Activated CD4-positive, alpha-beta T cell treated with anti-CD3 and anti-CD28 coated beads, Interleukin-2, Interleukin-4, amounts not matched to agents 100 ng/mL and 50 ng/mL, durations not matched to agents 16 hours and 8 hours (primary cell): Measurements from ENCODE around the gene TSPEAR.

ENCODE experiments used
- DNase-seq: peaks from one replicate; pipeline ENCODE4 v3.0.0-alpha.2; 2020; ENCODE audit warnings: low spot score

The TSPEAR gene

DNA sequence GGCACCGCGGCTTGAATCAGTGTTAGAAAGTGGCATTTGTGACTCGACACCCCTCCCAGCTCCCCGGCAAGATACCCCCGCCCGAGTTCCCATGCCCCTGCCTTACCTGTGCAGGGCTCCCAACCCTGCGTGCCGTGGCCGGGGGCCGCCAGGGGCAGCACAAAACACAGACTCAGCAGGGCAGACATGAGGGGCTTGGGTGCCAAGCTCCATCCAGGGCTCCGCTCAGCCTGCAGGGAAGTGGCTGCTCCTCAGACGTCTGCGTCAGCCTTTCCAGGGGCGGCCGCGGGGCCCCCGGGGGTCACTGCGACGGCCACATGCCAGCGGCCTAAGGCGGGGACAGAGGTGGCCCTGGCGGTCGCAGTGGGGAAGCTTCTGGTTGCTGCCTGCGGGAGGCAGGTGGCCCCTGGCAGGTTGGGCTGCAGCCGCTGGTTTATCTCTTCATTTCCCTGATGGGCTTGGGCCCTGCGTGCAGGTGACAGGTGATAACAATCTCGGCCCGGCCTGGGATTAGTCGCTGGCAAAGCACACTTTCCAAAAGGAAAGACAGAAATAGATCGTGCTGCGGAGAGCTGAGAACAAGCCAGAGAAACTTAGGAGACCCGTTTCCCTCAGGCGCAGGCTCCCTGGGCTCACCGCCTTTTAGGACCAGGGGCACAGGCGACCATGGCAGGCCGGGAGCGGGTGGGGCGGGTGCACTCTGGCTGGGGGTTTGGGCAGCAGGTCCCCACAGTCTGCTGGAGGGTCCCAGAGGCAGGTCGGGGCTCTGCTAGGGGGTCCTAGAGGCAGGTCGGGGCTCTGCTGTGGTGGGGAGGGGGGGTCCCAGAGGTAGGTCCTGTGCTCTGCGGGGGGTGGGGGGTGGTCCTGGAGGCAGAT lies at the start of gene TSPEAR:
Gene TSPEAR (minus strand): TSS at position 246 of the 876 bp plus-strand sequence. CDS start 58 bp downstream, at position 188.
- no peak for DNase-seq

GRCh38 chr21:44760376-44760775 lies 49.0 kb upstream of the TSPEAR start:
- DNase-seq, result no peak

GRCh38 chr21:44759628-44760285 lies 48.4 kb upstream of the TSPEAR start:
- DNase-seq, result no peak

- no peak for DNase-seq
Measured at GRCh38 chr21:44758781-44759627, 47.6 kb upstream of the TSPEAR start.

DNA sequence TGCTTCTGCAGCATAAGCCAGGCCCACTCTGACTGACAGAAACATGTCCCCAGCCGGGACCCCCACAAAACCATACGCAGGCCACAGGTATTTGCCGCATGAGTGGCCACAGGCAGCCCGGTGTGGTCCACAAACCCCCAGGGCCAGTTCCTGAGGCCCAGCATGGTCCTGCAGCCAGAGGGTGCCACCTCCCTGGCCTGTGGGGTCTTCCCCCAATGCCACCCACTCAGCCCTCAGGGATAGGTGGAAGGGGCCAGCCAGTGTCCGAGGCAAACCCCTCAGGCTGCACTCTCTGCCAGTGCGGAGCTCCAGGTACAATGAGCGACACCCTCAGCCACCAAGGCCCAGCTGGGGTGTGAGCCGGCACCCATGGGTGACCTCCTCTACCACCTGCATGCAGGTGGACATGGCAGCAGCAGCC lies 46.8 kb upstream of the TSPEAR start:
- DNase-seq, result no peak

- DNase-seq, result no peak
Measured at GRCh38 chr21:44757731-44758130, 46.4 kb upstream of the TSPEAR start.

GRCh38 chr21:44756423-44757185 lies 45.2 kb upstream of the TSPEAR start:
- DNase-seq, result no peak

GRCh38 chr21:44755227-44755626 lies 43.9 kb upstream of the TSPEAR start:
- DNase-seq, result no peak

GRCh38 chr21:44753357-44753756 lies 42.0 kb upstream of the TSPEAR start:
- DNase-seq, result no peak

GRCh38 chr21:44752671-44753235 lies 41.4 kb upstream of the TSPEAR start:
- no peak for DNase-seq

DNA sequence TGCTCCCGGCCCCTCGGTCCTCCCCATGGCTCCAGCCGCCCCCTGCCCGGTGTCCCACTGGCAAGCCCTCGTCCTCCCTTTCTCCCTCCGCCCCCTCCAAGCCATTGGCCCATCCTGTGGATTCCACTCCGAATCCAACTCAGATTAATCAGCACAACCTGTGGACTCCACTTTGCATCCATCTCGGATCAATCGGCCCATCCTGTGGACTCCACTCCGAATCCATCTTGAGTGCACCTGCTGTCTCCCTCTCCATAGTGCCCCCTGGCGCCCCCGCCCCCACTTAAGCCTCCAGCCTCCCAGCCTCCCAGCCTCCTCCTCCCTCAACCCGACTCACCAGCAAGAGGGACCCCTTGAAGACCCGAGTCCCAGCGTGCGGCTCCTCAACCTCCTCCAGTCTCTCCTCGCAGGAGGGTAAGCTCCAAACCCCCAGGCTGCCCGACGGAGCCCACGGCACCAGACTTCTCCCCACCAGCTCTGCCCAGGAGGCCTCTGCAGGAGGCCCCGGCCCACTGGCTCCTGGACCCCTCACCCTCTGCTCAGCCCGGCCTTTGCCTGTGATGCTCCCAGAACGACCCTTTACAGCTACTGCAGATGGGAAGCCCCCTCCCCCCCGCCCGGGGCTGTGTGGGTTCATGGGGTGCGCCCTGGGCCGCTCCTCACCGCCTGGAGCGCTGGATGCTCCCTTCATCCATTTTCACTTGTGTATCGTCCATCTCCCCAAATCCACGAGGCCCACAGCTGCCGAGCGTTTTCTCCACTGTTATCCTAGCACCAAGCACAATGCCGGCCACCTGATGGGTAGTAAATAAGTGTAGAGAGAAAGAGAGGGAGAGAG lies 40.6 kb upstream of the TSPEAR start:
- no peak for DNase-seq

DNA sequence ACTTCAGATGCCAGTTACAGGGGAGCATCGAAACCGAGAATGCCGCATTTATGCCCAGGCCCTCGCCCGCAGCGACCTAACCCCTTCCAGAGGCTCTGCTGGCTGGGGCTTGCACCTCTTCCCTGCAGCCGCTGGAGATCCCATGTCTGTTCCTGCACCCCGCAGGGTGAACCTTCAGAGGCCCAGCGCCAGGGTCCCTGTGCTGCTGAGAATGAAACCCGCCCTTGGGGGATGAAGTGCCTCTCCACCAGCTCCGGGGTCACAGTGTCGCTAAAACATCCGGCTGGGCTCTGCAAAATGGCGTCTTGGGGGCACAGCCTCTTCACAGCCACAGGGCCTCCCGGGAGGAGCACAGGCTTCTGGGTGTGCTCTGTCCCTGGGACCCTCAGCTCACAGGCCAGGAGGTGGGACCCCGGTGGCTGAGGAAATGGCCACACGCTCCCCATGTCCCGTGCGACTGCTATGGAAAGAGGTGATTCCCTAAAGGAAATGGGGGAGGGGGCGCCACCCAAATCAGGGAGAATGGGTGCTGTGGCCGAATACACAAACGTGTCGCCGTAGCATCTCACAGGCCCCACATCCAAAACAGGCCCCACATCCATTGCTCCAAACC lies 39.9 kb upstream of the TSPEAR start:
- DNase-seq, result no peak

GRCh38 chr21:44750675-44751025 lies 39.3 kb upstream of the TSPEAR start:
- DNase-seq, result no peak

- DNase-seq, result no peak
Measured at GRCh38 chr21:44749759-44750674, 38.6 kb upstream of the TSPEAR start.

GRCh38 chr21:44749116-44749758 lies 37.9 kb upstream of the TSPEAR start:
- DNase-seq, result no peak

DNA sequence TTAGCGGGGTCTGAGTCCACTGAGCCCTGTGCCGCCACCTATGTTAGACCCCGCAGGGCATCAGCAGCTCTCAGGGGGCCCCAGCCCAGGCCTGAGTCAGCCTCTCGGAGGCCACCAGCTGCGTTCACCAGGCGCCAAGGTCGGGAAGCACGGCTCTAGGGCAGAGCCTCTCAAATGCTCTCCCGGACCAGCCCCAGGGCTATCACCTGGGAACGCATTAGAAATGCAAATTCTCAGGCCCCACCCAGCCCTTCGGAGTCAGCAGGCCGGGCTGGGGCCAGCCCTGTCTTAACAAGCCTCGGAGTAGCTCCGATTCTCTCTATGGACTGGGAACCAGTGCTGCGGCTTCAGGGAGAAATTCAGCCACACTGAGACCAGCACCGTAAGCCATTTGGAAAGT lies 37.2 kb upstream of the TSPEAR start:
- DNase-seq, result no peak

GRCh38 chr21:44742418-44743153 lies 31.2 kb upstream of the TSPEAR start:
- DNase-seq, result no peak

- DNase-seq, result no peak
Measured at GRCh38 chr21:44741921-44742320, 30.5 kb upstream of the TSPEAR start.
